ENCODE results near the gene APAF1.

APAF1 gene

GRCh38 chr12:98671459-98671858 is 26.4 kb downstream of the APAF1 start:
- no peak for DNase-seq (ENCODE audit: low spot score)

DNA sequence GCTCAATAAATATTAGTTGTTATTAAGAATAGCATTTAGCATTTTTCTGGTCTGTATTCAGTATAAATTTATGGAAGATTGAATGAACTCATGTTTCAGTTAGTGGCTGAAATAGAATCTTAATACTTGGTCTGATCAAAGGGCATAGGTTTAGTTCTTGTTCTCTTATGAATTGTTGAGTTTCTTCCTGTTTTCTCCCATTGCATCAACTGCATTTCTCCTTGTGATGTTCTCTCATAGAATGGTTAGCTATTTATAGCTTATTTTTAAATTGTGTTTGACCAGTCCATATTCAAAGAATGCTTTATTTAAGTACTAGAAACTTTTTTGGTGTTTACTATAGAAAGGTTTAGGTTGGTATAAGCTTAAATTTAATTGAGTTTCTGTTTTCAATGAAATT is 29.8 kb downstream of the APAF1 start:
- no peak for DNase-seq (ENCODE audit: low spot score)

DNA sequence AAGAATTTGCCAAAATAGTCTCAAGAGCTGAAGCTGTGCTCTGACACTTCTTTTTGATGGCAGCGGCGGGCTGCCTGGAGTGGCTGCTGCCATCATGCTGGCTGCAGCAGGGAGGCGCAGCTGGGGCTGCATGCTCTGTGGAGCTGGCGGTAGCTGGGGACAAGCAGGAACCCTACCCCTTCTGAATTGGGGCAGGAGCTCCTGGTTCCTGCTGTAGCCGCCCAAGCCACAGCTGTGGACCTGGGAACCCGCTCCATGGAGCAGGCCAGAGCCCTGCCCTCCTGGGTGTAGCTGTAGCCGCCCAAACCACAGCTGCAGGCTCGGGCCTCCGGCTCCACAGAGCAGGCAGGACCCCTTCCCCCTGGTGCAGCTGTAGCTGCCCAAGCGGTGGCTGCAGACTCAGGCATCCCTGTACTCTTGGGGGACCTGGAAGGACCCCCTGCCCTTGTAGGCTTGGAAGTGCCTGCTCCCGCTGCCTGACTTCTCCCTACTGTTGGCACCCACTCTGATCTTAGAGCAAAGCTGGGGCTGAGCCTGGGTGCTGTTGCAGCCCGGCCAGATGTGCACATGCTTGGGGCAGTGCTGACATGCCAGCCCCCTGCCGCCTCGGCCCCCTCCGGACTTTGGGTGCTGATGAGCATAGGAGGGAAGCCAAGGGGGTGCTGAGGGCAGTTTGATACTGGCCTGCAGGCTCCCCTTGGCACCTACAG is 33.3 kb downstream of the APAF1 start:
- DNase-seq (ENCODE audit: low spot score): no peak

DNA sequence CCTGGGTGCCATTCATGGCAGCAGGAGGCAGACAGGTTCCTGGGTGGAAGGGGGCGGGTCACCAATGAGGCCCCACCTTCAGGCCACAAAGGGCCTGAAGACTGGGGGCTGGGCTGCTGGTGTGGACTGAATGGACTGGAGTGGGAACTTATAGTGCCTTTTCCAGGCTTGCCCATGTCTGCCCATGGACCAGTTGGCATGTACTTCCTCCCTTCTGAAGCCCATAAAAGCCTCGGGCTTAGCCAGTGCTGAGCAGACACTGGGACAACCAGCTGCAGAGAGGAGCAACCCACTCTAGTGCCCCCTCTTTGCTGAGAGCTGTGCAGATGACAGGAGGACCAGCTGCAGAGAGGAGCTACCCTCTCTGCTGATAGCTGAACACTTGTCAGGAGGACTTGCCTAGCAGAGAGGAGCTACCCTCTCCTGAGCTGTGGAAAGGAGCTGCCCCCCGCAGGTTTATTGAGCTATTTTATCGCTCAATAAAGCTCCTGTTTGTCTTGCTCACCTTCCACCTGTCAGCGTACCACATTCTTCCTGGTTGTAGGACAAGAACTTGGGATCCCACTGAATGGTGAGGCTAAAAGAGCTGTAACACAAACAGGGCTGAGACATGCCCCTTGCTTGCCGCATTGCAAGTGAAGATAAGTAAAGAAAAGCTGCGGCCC is 34.0 kb downstream of the APAF1 start:
- DNase-seq (ENCODE audit: low spot score): no peak

GRCh38 chr12:98679611-98680005 is 34.5 kb downstream of the APAF1 start:
- no peak for DNase-seq (ENCODE audit: low spot score)

GRCh38 chr12:98684199-98684598 is 39.1 kb downstream of the APAF1 start:
- no peak for DNase-seq (ENCODE audit: low spot score)

DNA sequence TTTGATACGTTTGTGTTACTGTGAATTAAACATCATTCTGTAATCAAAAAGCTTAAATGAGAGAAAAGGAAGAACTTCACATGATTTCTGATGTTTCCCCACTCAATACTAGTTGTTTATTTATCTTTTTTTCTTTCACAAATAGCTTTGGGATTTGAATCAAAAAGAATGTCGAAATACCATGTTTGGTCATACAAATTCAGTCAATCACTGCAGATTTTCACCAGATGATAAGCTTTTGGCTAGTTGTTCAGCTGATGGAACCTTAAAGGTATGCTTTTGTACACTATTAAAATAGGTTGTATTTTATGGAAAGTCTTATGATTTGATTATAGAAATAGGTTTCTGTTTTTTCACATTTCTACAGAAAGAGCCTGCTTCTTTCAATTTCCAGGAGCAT is 41.5 kb downstream of the APAF1 start:
- DNase-seq (ENCODE audit: low spot score): no peak

DNA sequence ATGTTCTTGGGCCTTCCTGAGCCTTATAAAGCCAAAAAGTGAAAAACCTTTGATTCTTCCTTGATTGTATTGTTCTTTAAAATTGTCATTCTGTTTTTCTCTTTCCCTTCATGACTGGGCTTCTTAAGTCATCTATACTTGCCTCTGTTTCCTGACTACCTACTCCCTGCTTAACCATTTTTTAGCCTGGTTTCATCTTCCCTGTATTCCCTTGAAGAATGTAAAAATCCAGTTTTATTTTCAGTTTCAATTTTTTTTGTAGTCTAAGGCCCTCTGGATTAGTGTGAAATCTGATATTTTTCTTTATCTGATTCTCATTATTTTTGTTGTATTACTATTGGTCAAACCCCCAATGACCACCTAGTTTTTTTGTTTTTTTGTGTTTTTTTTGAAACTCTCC is 46.3 kb downstream of the APAF1 start:
- no peak for DNase-seq (ENCODE audit: low spot score)

DNA sequence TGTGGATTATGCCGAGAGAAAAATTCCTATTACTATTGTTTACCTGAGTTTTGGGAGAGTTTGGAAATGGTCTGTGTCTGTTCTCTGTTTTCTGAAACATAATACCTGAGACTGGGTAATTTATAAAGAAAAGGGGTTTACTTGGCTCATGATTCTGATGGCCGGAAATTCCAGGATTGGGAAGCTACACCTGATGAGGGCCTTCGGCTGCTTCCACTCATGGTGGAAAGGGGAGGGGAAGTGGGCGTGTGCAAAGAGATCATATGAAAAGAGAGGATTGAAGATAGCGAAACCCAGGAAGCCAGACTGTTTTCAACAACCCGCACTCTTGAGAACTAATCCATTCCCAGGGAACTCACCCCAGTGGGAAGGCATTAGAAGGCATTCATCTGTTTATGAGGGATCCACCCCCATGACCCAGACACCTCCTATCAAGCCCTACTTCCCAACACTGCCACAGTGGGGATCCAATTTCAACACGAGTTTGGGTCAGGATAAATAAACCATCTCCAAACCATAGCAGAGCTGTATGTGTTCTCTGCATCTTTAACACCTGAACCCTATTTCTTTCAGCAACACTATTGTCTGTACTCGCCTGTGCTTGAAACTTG is 51.1 kb downstream of the APAF1 start:
- DNase-seq (ENCODE audit: low spot score): no peak

- no peak for DNase-seq (ENCODE audit: low spot score)
Measured at GRCh38 chr12:98697209-98697608, 52.1 kb downstream of the APAF1 start.

- DNase-seq (ENCODE audit: low spot score): peak; percentile 77
Measured at GRCh38 chr12:98698603-98699463, 53.7 kb downstream of the APAF1 start.

DNA sequence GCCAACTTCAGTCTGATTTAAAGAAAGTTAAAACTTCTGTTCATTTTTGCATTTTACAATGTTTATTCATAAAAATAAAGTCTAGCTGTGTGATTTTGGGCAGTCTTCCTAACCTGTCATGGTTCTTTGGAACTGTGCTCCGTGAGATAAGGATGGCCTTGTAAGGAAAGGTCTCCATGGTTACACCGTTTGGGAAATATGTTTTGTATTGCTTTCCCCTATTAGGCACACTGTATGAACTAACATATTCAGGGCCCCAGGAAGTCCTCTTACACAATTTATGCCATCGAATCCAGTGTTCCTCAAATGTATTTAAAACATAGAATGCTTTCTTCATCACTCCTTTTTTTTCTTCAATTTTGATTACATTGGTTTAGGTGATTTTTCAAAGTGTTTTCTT is 54.5 kb downstream of the APAF1 start:
- DNase-seq (ENCODE audit: low spot score): no peak

DNA sequence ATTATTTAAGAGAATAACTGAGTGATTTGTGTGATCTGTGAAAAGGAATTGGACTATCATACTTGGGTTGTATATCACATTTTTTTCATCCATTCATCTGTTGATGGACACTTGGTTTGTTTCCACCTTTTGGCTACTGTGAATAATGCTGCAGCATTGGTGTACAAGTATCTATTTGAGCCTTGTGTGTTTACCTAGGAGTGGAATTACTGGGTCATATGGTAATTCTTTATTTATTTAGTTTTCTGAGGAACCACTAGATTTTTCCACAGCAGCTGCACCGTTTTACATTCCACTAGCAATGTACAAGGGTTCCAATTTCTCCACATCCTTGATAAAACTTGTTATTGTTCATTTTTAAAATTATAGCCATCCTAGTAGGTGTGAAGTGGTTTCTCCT is 56.1 kb downstream of the APAF1 start:
- DNase-seq (ENCODE audit: low spot score): no peak

DNA sequence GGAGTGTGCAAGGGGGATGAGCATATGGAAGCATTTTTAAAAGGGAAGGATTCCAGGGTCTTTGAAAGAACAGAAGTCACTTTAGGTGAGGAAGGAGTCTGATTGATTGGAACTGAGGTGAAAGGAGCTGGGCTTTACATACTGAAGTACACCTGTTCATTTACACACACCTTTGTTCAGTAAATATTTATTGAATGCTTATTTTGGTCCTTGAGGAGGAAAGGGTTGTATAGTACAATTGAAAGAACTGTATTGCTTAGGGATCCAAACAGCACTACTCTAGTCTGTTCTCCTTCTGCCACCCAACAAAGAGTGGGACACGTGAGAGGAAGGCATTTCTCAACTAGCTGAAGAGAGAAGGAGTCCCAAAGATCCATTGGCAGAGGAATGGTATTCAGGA is 63.9 kb downstream of the APAF1 start:
- no peak for DNase-seq (ENCODE audit: low spot score)

DNA sequence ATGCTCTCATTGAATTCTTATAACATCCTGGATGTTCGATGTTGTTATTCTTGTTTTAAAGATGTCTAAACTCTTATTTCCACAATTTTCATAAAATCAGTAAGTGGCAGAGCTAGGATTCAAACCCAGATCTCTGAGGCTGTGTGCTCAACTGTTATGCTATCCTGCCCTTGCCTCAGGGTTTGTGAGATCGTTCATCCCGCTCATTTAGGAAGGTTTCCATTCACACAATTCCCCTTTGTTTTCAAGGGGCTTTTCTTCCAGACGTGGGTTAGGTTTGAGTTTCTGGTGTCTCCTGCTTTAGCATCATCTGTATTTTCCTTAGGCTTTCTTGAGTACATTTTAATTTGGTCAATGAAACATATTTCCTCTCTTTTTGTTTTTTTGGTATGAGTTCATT is 69.3 kb downstream of the APAF1 start:
- no peak for DNase-seq (ENCODE audit: low spot score)

DNA sequence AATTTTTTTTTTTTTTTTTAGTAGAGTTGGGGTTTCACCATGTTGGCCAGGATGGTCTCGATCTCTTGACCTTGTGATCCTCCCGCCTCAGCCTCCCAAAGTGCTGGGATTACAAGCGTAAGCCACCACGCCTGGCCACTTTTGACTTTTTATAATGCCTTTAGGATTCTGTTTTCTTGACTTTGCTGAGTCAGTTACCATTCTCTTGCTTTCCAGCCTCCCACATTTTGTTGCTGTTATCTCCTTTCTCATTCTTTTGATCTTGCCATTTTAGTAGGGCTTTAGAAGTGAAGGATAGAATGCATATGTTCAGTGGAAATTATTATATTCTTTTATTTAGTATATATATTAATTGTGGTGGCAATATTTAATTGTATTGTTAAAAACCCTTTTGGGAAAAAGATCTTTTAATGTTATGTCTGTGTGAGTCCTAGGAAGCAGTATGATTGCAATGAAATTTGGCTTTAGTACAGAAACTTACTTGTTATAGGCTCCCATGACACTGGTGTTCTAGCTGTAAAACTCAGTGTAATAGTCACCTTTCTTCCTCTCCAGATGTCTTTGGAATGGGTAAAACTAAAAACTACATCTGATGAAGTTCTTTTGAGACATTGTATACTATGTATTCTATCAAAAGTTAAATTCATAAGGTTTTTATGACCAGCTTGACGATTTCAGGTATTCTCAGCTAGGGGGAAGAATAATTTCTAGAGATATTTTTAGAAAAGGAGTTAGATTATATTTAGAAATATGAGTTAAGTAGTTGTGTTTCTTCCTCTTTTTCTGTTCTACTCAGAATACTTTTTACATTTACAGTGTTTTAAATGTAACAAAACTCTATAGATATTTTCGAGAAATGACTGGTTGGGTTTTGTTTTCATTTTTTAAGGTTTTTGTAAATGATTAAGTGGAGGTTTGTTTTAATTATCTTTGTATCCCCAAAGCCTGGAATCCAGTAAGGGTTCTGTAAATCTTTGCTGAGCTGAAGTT is 74.7 kb downstream of the APAF1 start:
- no peak for DNase-seq (ENCODE audit: low spot score)

- no peak for DNase-seq (ENCODE audit: low spot score)
Measured at GRCh38 chr12:98721204-98721702, 76.2 kb downstream of the APAF1 start.

DNA sequence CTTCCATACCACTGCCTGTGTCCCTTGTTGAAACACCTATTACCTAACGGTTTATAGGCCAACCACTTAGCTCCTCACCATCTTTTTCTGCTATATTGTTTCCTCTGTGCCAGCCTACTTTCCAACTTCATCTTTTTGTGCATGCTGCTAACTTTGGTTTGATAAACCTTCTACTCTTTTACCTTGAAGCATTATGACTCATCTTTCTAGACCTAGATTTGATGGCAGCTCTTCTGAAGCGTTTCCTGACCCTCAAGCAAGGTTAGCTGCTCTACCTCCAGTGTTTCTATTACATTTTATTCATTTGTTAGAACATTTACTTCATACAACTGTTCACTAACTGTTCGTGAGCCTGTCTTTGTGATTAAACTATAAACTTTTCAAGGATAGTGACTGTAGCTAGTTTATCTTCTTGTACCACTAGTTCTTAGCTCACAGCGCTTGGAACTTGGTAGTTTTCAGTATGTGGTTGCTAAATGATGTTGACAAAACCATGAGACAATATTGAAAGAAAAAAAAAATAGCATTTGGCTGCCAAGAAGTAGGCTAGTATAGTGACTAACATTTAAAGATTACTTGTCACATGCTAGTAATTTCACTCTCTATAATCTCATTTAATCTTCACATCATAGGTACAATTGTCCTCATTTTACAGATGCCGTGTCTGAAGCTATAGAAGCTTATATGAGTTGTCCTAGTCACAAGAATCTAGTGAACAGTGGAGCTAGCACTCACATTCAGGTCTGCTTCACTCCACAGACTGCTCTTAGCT is 79.5 kb downstream of the APAF1 start:
- no peak for DNase-seq (ENCODE audit: low spot score)

GRCh38 chr12:98725476-98726247 is 80.6 kb downstream of the APAF1 start:
- DNase-seq (ENCODE audit: low spot score): peak; percentile 77

DNA sequence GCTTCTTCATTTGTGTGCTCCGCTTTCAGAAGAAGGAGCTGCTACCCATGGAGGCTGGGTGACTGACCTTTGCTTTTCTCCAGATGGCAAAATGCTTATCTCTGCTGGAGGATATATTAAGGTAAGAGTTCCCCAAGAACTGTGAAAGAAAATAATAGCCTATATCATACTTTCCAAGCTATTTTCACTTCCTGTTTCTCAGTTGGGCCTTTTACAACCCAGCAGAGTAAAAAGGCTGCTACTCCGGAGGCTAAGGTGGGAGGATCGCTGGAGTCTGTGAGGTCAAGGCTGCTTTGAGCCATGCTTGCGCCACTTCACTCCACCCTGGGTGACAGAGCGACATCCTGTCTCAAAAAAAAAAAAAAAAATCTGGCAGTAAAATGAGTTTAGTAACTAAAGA is 82.1 kb downstream of the APAF1 start:
- DNase-seq (ENCODE audit: low spot score): no peak

Data from cerebellar cortex (tissue), 1 donor.